ENCODE results near the gene C1QTNF8.
A peak's percentile ranks its signal among the peaks of the same experiment; 100 is the strongest.

The C1QTNF8 gene

DNA sequence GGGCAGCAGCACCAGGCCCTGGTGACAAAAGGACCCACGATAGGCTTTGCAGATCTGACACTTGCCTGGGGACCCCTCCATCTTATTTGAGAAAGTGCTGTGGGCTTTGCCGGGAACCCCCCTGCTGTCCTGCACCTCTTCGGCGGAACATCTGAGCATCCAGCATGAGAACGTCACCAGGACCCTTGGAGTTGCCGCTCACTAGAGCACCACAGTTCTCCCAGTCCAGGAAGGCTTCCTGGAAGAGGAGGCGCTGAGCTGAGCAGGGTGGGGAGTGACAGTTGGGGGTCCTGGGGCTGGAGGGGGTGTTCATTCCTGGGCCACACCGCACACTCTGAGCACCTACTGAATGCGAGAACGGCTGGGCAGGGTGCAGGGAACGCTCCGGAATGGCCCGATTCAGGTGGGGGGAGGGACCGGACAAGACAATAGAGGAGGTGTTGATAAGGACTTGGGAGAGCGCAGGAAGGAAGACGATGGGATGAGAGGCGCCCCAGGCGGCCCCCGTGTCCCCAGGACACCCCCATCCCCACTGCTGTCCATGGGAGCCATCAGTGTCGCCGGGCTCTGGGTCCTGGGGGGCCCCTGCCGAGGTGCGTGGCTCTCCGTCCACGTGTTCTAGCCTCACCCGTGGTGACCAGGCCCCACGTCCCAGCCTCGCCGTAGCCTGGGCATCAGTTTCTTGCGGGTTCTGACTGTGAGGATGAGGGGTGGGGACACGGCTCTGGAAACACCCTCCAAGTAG lies 32.1 kb upstream of the C1QTNF8 start:
- no peak for DNase-seq (ENCODE audit: low read depth in 2 of 2)

DNA sequence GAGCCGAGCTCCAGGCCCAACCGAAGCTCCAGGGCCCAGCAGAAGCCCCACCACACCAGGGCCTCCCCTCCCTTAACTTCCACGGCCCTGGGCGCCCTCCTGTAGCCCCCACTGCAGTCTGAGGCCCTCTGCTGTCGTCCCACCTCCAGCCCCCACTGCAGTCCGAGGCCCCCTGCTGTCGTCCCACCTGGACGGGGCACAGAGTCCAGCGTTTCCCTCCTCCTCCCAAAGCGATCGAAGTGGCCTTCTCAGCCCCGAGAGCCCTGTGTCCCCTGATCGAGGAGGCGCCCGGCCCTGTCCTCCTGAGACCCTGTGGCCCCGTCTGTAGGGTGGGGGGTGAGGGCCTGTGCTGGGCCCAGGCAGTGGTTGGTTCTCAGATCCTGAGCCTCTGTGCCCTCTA lies 31.1 kb upstream of the C1QTNF8 start:
- no peak for DNase-seq (ENCODE audit: low read depth in 2 of 2)

DNA sequence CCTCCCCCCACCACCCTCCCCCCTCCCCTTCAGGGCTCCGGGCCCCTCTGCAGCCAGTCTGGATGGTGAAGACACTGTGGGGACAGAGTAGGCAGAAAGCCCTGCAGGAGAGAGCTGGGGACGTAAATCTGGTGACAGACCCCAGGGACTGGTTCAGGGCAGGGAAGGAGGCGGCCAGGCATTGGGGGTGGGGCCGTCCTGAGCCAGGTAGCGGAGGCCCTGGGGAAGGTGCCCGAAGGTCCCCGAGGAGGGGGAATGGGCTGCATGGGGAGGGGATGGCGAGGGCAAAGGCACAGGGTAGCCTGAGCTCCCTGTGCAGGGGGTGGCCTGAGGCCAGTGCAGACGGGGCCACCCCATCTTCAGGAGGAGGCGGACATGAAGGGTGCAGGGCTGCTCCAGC lies 30.5 kb upstream of the C1QTNF8 start:
- DNase-seq (ENCODE audit: low read depth in 2 of 2), result no peak

DNA sequence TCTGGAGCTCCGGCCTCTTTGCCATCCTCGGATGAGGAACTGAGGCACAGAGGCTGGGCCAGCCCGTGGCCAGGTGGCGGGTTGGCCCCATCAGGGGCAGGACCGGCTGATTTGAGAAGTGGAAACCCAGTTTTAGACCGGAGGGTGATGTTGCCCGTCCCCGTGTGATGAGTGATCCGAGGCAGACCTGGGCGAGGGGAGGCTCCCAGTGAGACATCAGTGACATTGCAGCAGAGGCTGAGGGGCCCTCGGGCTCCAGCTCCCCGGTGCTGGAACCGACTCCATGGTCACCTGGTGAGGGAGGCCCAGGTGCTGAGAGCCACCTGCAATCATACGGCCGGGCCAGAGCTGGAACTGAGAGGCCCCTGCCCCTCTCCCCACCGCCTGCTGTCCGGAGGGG lies 30.0 kb upstream of the C1QTNF8 start:
- no peak for DNase-seq (ENCODE audit: low read depth in 2 of 2)

DNA sequence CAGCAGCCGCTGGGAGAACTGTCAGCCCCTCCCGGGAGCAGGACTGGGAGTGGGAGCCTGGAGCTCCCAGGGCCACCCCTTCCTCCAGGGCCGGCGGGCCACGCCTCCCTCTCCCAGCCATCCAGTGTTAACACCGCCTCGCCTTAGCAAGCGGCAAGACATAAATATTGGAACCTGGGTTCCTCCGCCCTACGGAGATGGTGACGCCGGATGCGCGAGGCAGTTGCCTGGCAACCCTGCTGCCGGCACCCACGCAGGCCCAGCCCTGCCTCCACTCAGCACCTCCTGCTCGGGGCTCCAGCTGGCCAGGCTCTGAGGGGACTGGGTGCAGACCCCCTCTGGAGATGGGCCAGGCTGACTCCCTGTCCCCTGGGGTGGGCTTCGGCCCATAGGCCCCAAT lies 29.4 kb upstream of the C1QTNF8 start:
- DNase-seq (ENCODE audit: low read depth in 2 of 2), result peak in 1 of 2 donors; percentile 19

DNA sequence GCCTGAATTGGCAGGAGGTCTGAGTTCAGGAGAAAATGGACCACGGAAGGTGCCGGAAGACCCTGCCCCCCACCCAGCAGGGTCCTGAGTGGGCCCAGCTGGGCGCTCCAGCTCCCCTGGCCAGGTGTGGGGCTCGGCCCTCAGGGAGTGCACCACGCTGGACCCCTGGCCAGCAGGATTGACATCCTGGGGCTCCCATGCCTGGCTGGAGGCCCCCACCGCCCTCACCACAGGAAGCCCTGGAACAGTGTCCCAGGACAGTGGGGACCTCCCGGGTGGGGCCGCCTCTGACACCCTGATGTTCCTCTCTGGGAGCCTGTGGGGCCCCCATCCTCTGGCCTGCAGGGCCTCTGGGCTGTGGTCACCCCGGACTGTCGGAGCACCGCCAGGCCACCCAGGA lies 28.8 kb upstream of the C1QTNF8 start:
- DNase-seq (ENCODE audit: low read depth in 2 of 2), result no peak

DNA sequence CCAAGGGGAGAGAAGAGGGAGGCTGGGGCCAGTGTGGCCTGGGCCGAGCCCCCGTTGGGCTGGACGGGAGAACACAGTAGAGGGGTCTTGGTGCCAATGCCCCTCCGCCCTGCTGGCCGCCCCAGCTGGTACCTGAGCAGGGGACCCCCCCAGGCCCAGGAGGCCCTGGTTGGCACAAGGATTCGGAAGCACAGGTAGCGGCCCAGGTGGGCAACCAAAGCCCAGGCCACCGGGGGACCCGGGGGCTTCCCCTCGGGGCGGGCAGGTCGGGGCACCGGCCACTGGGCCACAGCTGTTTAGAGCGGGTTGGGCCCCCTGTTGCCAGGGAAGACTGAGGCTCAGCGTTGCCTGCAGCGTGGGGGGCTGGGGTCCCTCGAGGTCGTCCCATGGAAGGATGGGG lies 28.2 kb upstream of the C1QTNF8 start:
- no peak for DNase-seq (ENCODE audit: low read depth in 2 of 2)

DNA sequence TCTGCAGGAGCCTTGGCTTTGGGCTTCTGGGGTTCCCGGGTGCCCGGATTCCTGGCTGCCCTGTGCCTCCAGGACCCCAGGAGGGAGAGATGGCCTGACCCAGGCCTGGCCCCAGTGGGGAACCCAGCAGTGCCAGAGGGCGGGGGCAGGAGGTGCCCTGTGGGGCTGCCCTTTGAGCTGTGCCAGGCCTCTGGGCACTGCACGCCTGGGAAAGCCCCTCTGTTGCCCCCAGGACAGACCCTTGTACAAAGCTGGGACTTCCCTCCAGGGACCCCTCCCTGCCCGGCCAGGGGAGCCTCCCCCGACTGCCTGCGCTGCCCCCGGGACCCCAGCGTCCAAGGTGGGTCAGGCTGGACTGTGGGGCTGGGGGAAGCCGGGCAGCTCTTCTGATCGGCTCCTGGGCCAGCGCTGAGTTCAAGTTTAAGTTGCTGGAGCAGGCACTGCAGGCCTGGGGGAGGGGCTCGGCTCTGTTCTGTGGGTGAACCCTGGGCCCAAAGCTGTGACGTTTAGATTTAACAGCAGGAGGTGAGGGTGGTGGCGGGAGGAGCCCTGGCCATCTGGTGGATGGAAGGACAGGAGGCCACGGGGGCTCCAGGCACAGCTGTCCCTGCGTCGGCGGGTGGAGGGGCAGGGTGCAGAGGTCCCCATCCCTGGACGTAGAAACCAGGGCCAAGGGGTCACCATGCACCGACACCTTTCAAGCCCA lies 27.6 kb upstream of the C1QTNF8 start:
- DNase-seq (ENCODE audit: low read depth in 2 of 2), result no peak

DNA sequence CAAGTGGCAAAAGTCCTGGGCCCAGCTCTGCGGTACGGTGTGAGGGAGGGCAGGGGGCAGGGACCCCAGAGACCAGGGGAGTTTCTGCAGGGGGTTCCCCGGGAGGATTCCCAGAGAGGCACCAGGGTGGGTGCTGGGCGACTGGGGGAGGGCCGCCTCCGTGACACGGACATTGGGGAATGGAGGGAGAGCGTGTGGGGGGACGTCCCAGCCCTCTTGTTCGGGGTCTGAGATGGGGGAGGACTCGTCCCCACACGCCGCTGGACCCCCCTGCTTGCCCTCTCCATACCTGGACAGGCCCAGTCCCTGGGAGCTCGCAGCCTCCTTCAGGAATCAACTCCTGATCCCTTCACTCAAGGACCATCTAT lies 26.3 kb upstream of the C1QTNF8 start:
- DNase-seq (ENCODE audit: low read depth in 2 of 2), result no peak

DNA sequence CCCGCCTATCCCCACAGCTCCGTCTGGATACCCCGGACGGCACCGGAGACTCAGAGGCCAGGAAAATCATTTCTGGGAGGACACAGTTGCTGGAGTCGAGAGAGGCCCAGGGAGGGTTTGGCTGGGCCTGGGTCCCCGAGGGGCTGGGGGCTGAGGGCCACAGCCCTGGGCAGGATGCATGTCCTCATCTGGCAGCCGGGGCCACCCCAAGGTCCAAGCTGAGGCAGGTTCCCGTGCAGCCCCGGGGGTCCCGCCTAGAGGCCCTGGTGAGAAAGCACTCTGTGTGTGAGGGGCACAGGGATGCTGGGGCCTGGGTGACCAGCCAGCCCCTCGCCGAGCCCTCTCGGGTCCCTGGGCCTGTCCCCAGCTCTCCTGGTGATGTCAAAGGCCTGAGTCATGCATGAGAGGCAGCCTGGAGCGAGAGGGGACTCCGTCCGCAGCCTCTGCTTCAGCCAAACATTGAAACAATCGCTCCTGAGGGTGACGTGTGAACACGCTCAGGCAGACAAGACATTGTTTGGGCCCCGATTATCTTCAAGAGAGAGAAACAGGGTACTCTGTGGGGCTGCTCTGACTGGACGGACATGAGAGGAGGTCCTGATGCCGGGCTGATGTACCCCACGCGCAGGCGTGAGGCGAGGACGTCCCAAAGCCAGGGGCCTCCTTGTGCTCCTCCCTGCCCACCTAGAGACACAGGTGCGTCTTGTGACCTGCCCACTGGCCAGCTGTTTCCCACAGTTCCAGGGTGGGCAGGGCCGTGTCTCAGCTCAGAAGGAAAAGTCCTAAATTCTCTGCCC lies 25.8 kb upstream of the C1QTNF8 start:
- DNase-seq (ENCODE audit: low read depth in 2 of 2), result no peak

DNA sequence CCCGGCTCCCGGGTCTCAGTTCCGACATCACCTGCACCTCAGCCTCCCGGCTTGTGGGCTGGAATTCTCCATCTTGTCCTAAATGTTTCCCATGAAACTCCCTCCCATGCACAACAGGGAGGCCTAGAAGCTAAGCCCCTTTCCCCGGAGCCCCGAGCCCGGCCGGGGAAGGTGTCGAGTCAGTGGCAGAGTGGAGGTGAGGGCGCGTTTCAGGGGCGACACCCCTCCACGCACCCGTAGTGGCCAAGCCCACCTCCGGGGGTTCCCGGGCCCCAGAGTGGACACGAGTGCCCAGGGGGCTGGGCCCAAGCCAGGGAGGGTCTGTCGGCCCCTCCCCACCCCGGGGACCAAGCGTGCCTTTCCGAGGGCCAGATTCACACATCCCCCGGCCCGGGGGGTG lies 25.0 kb upstream of the C1QTNF8 start:
- DNase-seq (ENCODE audit: low read depth in 2 of 2), result no peak

DNA sequence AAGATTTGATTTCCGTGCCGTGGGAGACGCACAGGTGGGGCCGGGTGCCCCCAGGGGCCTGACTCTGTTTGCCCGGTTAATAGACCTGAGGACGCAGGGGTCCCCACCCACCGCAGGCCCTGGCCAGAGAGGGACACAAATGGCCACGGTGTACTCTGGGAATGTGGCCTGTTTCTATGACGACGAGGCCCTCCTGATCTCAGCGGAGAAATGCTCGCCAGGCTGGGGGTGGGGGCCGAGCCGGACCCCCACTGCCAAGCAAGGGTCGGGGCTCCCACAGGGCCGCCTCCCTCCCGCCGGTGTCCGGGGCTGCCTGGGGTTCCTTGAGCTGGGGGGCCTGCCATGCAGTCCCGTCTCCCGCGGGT lies 24.5 kb upstream of the C1QTNF8 start:
- no peak for DNase-seq (ENCODE audit: low read depth in 2 of 2)

DNA sequence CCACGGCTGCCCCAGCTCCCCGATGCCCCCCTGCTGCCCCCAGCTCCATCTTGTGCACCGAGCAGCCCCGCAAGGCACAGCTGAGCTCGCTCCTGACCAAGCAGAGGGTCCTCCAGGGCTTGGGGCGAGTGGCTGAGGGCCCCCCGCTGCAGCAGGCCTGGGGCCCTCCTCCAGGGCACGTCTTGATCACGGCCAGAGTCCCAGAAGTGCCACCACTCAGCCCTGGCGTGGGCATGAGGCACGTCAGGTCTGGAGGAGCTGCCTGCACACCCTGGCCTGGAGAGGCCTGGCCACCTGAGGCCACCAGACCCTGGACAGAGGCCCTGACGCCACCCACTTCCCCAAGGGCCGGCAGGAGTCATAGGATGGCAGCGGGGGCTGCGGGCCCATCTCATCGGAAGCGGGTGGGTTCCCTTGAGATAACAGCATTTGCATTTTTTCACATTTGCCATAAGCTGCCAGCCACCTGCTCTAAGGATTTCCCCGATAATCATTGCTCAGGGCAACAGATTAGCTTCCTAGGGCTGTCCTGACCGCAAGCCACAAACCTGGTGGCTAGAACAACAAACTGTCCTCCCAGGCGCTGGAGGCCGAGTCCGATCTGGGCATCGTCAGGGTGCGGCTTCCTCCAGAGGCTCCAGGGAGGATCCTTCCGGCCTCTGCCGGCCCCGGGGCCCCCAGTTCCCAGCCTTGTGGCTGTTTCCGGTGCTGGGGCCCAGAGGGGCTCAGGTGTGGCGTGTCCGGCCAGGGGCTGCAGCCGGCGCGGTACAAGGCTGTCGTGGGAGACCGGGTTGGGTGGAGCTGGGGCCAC lies 23.9 kb upstream of the C1QTNF8 start:
- DNase-seq (ENCODE audit: low read depth in 2 of 2), result no peak

DNA sequence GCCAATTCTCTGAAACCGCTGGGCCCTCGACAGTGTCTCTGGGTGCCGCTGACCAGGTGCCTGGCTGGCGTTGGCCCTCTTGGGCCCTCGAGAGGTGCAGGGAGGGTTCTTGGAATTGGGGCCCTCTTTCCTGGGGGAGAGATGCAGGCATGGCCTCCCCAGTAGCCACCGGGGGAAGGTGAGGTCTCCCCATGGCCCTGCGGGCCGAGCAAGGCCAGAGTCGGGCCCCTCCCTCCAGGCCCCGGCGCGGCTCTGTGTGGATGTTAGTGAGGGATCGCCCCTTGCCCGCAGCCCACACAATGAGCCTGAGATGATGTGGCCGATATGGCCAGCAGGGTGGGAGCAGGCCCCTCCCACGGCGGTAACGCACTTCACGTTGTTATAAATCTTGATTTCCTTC lies 23.1 kb upstream of the C1QTNF8 start:
- DNase-seq (ENCODE audit: low read depth in 2 of 2), result no peak

DNA sequence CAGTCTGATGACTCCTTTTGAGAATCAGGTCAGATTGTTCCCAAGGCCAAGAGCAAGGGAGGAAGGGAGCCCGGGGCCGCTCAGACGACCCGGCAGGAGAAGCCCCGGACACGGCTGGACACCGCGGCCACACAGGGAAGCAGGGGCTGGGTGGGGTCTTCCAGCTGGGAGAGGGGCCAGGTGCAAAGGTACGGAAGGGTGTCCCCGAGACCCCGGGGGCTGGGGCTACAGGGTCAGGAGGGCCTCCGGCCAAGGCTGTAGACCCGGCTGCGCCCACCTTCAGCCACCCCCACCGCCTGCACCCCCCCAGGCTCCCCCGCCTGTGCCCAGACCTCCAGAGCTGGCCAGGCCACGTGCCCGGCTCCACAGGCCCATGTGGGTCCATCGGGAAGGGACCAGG lies 21.9 kb upstream of the C1QTNF8 start:
- no peak for DNase-seq (ENCODE audit: low read depth in 2 of 2)

DNA sequence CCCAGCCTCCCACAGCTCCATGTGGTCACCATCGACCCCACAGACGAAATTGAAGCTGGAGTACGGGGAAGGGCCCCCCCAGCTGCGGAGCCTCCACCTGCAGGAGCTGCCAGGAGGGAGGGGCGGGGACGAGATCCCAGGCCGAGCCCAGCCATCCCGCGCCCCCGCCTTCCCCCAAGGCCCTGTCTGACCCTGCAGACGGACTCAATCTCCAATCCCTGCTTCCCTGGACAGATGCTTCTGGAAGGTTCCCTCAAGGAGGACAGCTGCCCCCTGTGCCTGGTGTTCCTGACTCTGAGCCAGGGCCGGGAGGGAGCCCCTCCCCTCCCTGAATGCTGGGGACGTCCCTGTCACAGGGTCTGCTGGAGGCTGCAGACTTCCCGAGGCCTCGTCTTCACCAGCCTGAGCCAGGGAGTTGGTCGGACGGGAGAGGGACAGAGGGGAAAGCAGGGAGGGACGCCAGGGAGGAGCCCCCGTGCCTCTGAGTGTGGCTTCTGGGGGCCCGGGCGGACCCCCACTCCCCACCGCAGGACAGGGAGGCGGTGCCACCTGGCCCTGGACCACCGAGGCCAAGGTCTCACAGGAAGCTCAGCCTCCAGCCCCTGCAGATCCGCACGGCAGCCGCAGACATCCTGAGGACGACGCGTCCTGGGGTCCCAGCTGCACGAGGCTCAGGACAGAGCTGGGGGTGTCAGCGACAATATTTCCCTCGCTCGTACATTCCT lies 21.3 kb upstream of the C1QTNF8 start:
- DNase-seq (ENCODE audit: low read depth in 2 of 2), result no peak

DNA sequence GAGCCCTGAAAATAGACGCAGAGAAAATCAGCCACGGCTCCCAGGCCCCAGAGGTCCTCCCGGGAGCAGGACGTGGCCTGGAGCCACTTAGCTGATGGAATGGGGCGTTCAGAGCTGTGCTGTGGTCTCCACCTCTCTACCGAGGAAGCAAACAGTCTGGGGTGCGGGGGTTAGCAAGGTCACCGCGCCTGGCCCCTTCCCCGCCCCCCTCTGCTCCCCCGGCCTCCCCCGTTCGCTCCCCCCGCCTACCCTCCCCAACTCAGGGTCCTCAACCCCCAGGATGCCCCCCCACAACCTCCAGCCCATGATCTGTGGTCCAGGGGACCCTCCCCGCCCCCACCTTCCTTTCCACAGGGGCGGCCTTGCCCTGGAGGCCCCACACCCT lies 20.6 kb upstream of the C1QTNF8 start:
- DNase-seq (ENCODE audit: low read depth in 2 of 2), result no peak

DNA sequence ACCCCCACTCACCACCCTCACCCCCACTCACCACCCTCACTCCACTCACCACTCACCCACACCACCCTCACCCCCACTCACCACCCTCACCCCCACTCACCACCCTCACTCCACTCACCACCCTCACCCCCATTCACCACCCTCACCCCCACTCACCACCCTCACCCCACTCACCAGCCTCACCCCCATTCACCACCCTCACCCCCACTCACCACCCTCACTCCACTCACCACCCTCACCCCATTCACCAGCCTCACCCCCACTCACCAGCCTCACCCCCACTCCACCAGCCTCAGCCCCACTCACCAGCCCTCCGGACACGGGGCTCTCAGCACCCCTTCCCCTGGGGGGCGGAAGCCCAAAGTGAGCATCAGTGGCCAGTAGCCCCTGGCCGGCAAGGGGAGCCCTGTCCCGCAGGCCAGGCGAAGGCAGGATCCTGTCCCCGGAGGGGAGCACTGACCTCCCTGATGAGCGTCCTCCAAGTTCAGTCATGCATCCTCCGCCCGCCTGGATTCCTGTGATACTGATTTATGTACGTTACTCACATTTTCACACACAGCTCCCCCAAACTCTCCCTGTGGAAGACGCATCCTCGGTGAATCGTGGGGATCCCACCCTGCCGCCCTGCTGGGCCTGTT lies 18.0 kb upstream of the C1QTNF8 start:
- DNase-seq (ENCODE audit: low read depth in 2 of 2), result no peak

DNA sequence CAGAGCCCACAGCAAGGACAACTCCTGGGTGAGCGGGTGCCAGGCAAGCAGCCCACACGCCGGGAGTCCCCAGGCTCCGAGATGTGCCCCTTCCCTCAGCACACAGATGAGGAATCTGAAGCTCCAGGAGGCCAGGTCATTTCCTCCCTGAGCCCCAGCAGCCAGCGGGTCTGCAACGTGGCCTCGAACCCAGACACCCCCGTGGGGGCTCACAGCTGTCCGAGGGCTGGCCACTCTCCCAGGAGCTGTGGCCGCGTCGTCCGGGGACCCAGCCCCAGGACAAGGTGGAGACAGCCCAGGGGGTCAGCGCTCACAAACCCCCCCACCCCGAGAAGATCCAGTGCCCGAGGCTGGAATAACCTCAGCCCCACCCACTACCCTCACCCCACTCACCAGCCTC lies 17.4 kb upstream of the C1QTNF8 start:
- no peak for DNase-seq (ENCODE audit: low read depth in 2 of 2)

DNA sequence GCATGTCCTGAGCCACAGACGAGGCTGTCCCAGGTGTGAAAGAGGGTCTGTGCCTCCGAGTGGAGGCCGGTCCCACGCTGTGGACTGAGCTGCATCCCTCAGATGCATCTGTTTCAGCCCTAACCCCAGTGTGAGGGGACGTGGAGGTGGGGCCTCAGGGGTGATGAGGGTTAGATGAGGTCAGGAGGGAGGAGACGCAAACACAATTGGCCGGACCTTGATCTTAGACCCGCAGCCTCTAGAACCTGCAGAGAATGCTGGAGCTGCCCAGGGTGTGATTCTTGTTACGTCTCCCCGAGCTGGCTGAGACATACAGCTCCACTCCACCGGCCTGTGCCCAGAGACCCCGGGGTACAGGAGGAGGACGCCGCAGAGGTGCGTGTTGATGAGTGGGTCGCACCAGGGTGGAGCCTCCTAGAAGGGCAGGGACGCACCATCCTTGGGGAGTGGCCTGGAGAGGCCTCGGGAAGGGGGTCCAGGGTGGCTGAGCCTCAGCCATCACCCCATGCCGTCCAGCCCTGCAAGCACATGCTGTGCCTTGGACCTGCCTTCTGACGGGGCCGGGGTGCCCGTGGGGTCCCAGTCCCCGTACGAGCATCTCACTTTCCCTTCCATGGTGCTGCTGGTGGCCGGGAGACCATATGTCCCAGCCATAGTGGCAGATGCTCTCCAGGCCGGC lies 16.6 kb upstream of the C1QTNF8 start:
- no peak for DNase-seq (ENCODE audit: low read depth in 2 of 2)
